Suprapubic skin (tissue), 3 donors: ENCODE data around the gene F10.

Experiments used
- CTCF ChIP-seq, 2 donors: fragments of 200-600 bp in 1 of 2; fragments of 450-650 bp in 1 of 2; sonication (generic) in 1 of 2; IDR thresholded peaks; one replicate each; pipeline ENCODE4 v1.5.1; 2016 to 2019; ENCODE audit warnings: antibody characterized with exemption in 2 of 2, mild to moderate bottlenecking in 1 of 2, moderate library complexity in 1 of 2
- EP300 ChIP-seq: sonication (generic); formaldehyde crosslinking; IDR thresholded peaks from one replicate; pipeline ENCODE4 v1.6.1; 2017; ENCODE audit warnings: antibody characterized with exemption
- POLR2A ChIP-seq, 2 donors: fragments of 450-650 bp; IDR thresholded peaks; one replicate each; pipeline ENCODE4 v1.6.1; 2017; ENCODE audit warnings: antibody characterized with exemption in 2 of 2, mild to moderate bottlenecking in 2 of 2, moderate library complexity in 2 of 2

GRCh38 chr13:113186061-113186900 lies 63.7 kb downstream of the F10 start:
- no peak for TF ChIP-seq EP300
- TF ChIP-seq CTCF (IDR thresholded peaks at IDR 0.05), result no peak
- TF ChIP-seq POLR2A (IDR thresholded peaks at IDR 0.05), result no peak
